HG02763 (cell line): ENCODE measurements around the gene DNAJB11.
"Not testable (repeated sequence)": the region's sequence is repeated elsewhere in the genome, so short reads cannot be mapped to it uniquely, and the experiment has no call there.

Experiments used
- ATAC-seq: cut with Tn5 transposase; IDR thresholded peaks from one replicate; pipeline ENCODE4 v1.9.1; 2021; ENCODE audit warnings: mild to moderate bottlenecking, moderate library complexity; ENCODE audit not compliant: unreplicated experiment

DNAJB11 gene

GRCh38 chr3:186617036-186617946, 46.8 kb downstream of the DNAJB11 start:
- peak; percentile 83 for ATAC-seq

GRCh38 chr3:186618318-186618938, 47.9 kb downstream of the DNAJB11 start:
- ATAC-seq: no peak

- no peak for ATAC-seq
These were observed 49.3 kb downstream of the DNAJB11 start for GRCh38 chr3:186619787-186620212.

- ATAC-seq: no peak
These were observed 49.9 kb downstream of the DNAJB11 start for GRCh38 chr3:186620213-186621092.

- no peak for ATAC-seq
These were observed 51.6 kb downstream of the DNAJB11 start for GRCh38 chr3:186621894-186622650.

GRCh38 chr3:186622651-186623310, 52.3 kb downstream of the DNAJB11 start:
- no peak for ATAC-seq

- no peak for ATAC-seq
These were observed 54.1 kb downstream of the DNAJB11 start for GRCh38 chr3:186624598-186624997.

GRCh38 chr3:186625600-186626042, 55.1 kb downstream of the DNAJB11 start:
- no peak for ATAC-seq

GRCh38 chr3:186626254-186626847, 55.8 kb downstream of the DNAJB11 start:
- ATAC-seq: no peak

- no peak for ATAC-seq
These were observed 57.4 kb downstream of the DNAJB11 start for GRCh38 chr3:186627852-186628414.

GRCh38 chr3:186628756-186629155, 58.2 kb downstream of the DNAJB11 start:
- ATAC-seq: no peak

GRCh38 chr3:186630950-186631641, 60.6 kb downstream of the DNAJB11 start:
- no peak for ATAC-seq

- ATAC-seq: no peak
These were observed 63.0 kb downstream of the DNAJB11 start for GRCh38 chr3:186633481-186633880.

- not testable (repeated sequence) for ATAC-seq
These were observed 63.7 kb downstream of the DNAJB11 start for GRCh38 chr3:186634207-186634606.
